ENCODE data around the gene SMARCD3. TPM values are rescaled to one million over a fixed set of nuclear protein-coding genes. Genes with fewer than 3 reads are reported as not detected.

The SMARCD3 gene
- total and polyA plus RNA-seq, 2 of the 8 experiments (the other 6 are each of a cell fraction or from before 2014, with no cell fraction given), result 3.0 to 5.6 TPM

- TF ChIP-seq ATF2 (IDR thresholded peaks at IDR 0.05; ENCODE audit: low read length) (no peak), KDM5A (IDR thresholded peaks at IDR 0.05; ENCODE audit: low read length) (no peak), NRF1 (IDR thresholded peaks at IDR 0.05; ENCODE audit: low read depth, low read length) (no peak), CTCF (IDR thresholded peaks at IDR 0.05; ENCODE audit: control extremely low read depth in 1 of 3, insufficient read depth in 1 of 3, low read depth in 1 of 3, low read length in 3 of 3) (no peak), RBBP5 (IDR thresholded peaks at IDR 0.05; ENCODE audit: borderline replicate concordance, low read depth, low read length) (no peak), SRF (IDR thresholded peaks at IDR 0.05; ENCODE audit: low read depth, low read length) (no peak), NANOG (IDR thresholded peaks at IDR 0.05; ENCODE audit: insufficient read depth, low read depth, low read length, poor library complexity, severe bottlenecking) (no peak), ZNF274 (IDR thresholded peaks at IDR 0.05; ENCODE audit: borderline replicate concordance, extremely low read depth, low read length) (no peak)
Measured at GRCh38 chr7:151274936-151275812, 26.7 kb upstream of the SMARCD3 start (continued).

Data from H1 (cell line).